ENCODE measurements around the gene ADAP1. TPM values are rescaled to one million over a fixed set of nuclear protein-coding genes. Genes with fewer than 3 reads are reported as not detected.

ADAP1 gene
- total and polyA plus RNA-seq, 2 of the 8 experiments (the other 6 are each of a cell fraction or from before 2014, with no cell fraction given): 5.8 to 6.1 TPM

DNA sequence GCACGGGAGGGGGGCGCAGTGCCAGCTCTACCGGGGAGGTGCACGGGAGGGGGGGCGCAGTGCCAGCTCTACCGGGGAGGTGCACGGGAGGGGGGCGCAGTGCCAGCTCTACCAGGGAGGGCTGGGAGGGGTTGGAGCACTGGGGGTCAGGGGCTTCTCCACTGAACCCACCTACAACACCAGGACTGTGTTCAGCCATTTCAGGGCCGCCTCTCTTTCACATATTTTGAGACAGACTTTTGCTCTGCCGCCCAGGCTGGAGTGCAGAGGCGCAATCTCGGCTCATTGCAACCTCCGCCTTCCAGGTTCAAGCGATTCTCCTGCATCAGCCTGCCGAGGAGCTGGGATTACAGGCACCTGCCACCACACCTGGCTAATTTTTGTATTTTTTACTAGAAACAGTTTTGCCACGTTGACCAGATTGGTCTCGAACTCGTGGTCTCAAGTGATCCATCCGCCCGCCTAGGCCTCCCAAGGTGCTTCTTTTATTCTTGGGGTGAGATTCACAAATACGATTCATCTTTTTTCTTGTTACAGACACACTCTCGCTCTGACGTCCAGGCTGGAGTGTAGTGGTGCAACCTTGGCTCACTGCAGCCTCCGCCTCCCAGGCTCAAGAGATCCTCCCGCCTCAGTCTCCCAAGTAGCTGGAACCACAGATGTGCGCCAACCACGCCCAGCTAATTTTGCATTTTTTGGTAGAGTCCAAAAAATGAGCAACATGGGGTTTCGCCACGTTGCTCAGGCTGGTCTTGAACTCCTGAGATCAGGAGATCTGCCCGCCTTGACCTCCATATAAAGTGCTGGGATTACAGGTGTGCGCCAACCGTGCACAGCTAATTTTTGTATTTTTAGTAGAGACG lies 37.0 kb downstream of the ADAP1 start:
- H3K27me3 ChIP-seq (replicated peaks in 1 of 4; ENCODE audit: control insufficient read depth in 3 of 4, extremely low read depth in 1 of 4, insufficient read depth in 3 of 4, low read length in 3 of 4): no peaks in the 10 kb centered on the region
- TF ChIP-seq BCL11A (IDR thresholded peaks at IDR 0.05; ENCODE audit: low read depth in 2 of 2, low read length in 2 of 2): no peak
- DNase-seq (ENCODE audit: low read depth in 1 of 2, low spot score in 2 of 2) (no peak), FAIRE-seq (no peak)
- H2BK12ac ChIP-seq (ENCODE audit: low read depth, low read length): no peak overlapping the region
- H3K23ac ChIP-seq (ENCODE audit: insufficient read length): no peak overlapping the region
- H3K27ac ChIP-seq (ENCODE audit: low read depth, low read length): no peak overlapping the region
- no peak overlapping the region for H2BK20ac ChIP-seq (ENCODE audit: low read length)
- H3K56ac ChIP-seq (replicated peaks; ENCODE audit: insufficient read length, low read depth, low read length): no peak overlapping the region
- H3K9me3 ChIP-seq (ENCODE audit: insufficient read depth in 2 of 2, low read depth in 1 of 2, low read length in 1 of 2): no peaks in the 10 kb centered on the region
- H4K91ac ChIP-seq (replicated peaks; ENCODE audit: insufficient read length, low read length): no peak overlapping the region
- no peak overlapping the region for H4K8ac ChIP-seq (ENCODE audit: extremely low read depth, insufficient read depth, low read length)
- no peaks in the 10 kb centered on the region for H3K79me2 ChIP-seq (ENCODE audit: control insufficient read depth in 1 of 2, insufficient read depth in 2 of 2, low read length in 2 of 2)
- POLR2A ChIA-PET (ENCODE audit: partially characterized antibody): no interaction called here
- H3K9ac ChIP-seq (replicated peaks in 1 of 4; ENCODE audit: extremely low read depth in 1 of 4, low read depth in 3 of 4, low read length in 3 of 4): no peak overlapping the region
- no peak overlapping the region for H3K14ac ChIP-seq (ENCODE audit: insufficient read length)
- no peak overlapping the region for H2BK5ac ChIP-seq (ENCODE audit: low read depth, low read length)
- CTCF ChIA-PET (ENCODE audit: partially characterized antibody): interaction anchor here (1.7 kb wide), 1 partner anchor 40 kb away, joined by 5 read pairs; no protein-coding TSS in a partner anchor
- no peaks in the 10 kb centered on the region for H3K23me2 ChIP-seq (ENCODE audit: low read depth, low read length)
- H3K79me1 ChIP-seq (ENCODE audit: low read depth, low read length): no peaks in the 10 kb centered on the region
- no peaks in the 10 kb centered on the region; a peak in 1 of 7 replicates for H3K4me1 ChIP-seq (replicated peaks in 1 of 4; ENCODE audit: control insufficient read depth in 3 of 4, insufficient read depth in 4 of 4, low read length in 3 of 4)
- H2BK120ac ChIP-seq (replicated peaks; ENCODE audit: low read depth, low read length): no peak overlapping the region
- H4K20me1 ChIP-seq (replicated peaks in 1 of 2; ENCODE audit: control insufficient read depth in 1 of 2, insufficient read depth in 2 of 2, low read length in 2 of 2): no peaks in the 10 kb centered on the region
- H3K4me2 ChIP-seq (ENCODE audit: insufficient read depth in 1 of 2, low read depth in 2 of 2, low read length in 2 of 2): no peak overlapping the region
- H2BK15ac ChIP-seq (ENCODE audit: low read length): no peak overlapping the region
- H2AK5ac ChIP-seq (ENCODE audit: low read depth, low read length): no peak overlapping the region
- H2AFZ ChIP-seq (ENCODE audit: low read length): no peak overlapping the region
- H3K4me3 ChIP-seq (ENCODE audit: extremely low read depth in 1 of 4, insufficient read depth in 2 of 4, low read depth in 3 of 4, low read length in 4 of 4): no peak overlapping the region
- H3K18ac ChIP-seq (ENCODE audit: extremely low read depth, low read length): no peak overlapping the region
- no peaks in the 10 kb centered on the region for H3K36me3 ChIP-seq (ENCODE audit: control insufficient read depth in 2 of 4, insufficient read depth in 4 of 4, low read length in 3 of 4)
- 91% methylated on average over 25 of the region's 33 CpGs; no CpG with 5 or more reads in 1 of the 2 experiments for WGBS, 2 experiments (ENCODE audit: extremely low coverage in 1 of 2, insufficient coverage in 1 of 2, insufficient read length in 1 of 2, insufficient replicate concordance in 2 of 2, low coverage in 1 of 2, low lambda C conversion rate in 2 of 2, missing lambda C conversion rate in 1 of 2)
- H3K4ac ChIP-seq (replicated peaks; ENCODE audit: insufficient read length, low read depth, low read length): no peak overlapping the region
- no peak overlapping the region for H4K5ac ChIP-seq (ENCODE audit: insufficient read length, low read depth, low read length)
